Measurements from ENCODE around the gene GLOD4. TPM values are rescaled to one million over a fixed set of nuclear protein-coding genes. Genes with fewer than 3 reads are reported as not detected.
"Not testable (repeated sequence)": the region's sequence is repeated elsewhere in the genome, so short reads cannot be mapped to it uniquely, and the experiment has no call there.

Gene GLOD4
- total and polyA plus RNA-seq, 7 experiments from 2014 or later, result 60.1 to 102 (median 78.9) TPM

DNA sequence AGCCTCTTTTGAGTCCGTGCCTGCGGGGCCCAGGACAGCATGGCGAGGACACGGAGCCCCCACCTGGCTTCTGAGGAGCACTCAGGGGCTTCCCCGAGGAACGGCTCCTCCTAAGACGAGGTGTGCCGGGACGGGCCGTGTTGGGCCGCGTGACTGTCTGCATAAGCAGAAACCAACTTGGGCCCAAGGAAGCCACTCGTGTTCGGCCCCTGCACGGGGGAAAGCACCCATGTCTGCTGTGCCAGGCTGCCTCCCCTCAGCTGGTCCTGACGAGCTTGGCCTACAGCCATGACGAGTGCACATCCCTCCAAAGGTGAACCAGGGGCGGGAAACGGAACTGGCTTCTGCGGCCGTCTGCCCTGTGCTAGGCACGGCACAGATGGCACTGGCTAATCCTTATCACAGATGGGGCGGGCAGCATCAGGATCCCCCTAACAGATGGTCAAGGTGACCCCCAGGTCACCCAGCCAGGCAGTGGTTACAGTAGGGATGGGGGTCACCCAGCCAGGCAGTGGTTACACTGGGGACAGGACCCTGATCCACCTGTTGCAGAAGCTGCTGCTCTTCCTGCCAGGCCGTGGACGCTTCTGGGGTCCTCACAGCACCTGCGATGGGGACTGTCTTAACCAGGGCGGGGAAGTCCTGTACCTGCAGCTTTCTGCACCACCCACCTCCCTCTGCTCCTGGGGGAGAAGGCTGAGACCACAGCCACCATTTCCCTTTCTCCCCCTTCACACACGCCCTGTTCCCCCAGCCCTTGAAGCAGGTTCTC is 25.6 kb upstream of the GLOD4 start:
- H3K36me3 Mint-ChIP-seq, result no peaks in the 10 kb centered on the region
- Histone ChIP-seq H3K4me3 (ENCODE audit: low read length) (no peak overlapping the region), H3K27ac (ENCODE audit: low read depth, low read length) (no peak overlapping the region), H3K36me3 (ENCODE audit: control insufficient read depth in 2 of 3, insufficient read depth in 3 of 3, low read length in 3 of 3) (no peaks in the 10 kb centered on the region), H3K9me3 (ENCODE audit: control insufficient read depth in 2 of 3, low read length in 3 of 3) (no peaks in the 10 kb centered on the region), H3K27me3 (ENCODE audit: control insufficient read depth in 2 of 2, insufficient read depth in 2 of 2, low read length in 2 of 2) (no peaks in the 10 kb centered on the region), H3K4me1 (ENCODE audit: control insufficient read depth in 2 of 2, insufficient read depth in 2 of 2, low read length in 2 of 2) (no peaks in the 10 kb centered on the region)
- ATAC-seq, result no peak
- H3K27me3 Mint-ChIP-seq, result peaks cover 0 to 17% (median 7%) of the 10 kb centered on the region in 5 donors
- intact Hi-C loops (cut with micrococcal nuclease), result no loop called here
- no peaks in the 10 kb centered on the region for H3K4me1 Mint-ChIP-seq
- H3K27ac Mint-ChIP-seq, result no peak overlapping the region
- no peak for DNase-seq
- POLR2A ChIA-PET, result no interaction called here
- peaks cover 0 to 4% (median 0%) of the 10 kb centered on the region in 11 donors for H3K9me3 Mint-ChIP-seq
- CTCF ChIA-PET, result interaction anchor here (0.7 kb wide), 1 partner anchor 571 kb away, joined by 3 read pairs; no protein-coding TSS in a partner anchor
- no peak overlapping the region for H3K4me3 Mint-ChIP-seq

DNA sequence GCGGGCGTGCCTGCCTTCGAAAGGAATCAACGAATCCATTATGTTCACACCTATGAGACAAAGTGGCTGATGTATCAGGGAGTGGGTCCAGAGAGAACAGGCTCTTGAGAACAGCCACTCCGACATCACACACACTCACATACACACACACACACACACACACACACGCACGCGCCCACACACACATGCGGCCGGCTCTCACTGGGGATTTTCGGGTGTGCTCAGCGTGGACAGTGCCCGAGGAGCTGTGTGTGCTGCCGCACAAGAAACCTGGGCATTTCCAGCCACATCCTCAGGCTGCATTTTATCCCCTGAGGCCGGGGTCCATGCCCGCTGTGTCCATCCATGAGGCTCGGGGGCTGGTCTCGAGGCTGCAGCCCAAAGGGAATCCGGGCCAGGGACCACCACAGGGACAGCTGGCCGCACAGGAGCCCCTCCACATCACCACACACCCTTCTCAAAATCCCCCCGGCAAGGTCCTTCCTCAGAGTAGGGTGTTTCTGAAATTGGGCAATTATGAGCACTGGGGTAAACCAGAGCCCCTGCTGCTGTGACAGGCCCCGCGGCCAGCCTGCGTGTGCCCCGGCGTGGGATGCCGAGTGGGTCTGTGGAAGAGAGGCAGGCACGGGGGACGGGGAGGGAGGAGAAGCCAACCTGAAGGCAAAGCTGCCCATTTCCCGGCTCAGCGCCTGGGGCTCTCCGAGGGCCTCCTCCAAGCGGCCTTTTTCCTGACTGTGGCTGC is 24.9 kb upstream of the GLOD4 start:
- H3K9me3 ChIP-seq (ENCODE audit: control insufficient read depth in 2 of 3, low read length in 3 of 3), result no peaks in the 10 kb centered on the region
- ATAC-seq (no peak), DNase-seq (no peak)
- no peaks in the 10 kb centered on the region for H3K4me1 Mint-ChIP-seq
- no peak overlapping the region for H3K4me3 Mint-ChIP-seq
- ChIA-PET CTCF (no interaction called here), POLR2A (no interaction called here)
- intact Hi-C loops (cut with micrococcal nuclease), result no loop called here
- H3K27ac ChIP-seq (ENCODE audit: low read depth, low read length), result no peak overlapping the region
- no peaks in the 10 kb centered on the region for H3K9me3 Mint-ChIP-seq
- peaks cover 0 to 11% (median 0%) of the 10 kb centered on the region in 5 donors for H3K27me3 Mint-ChIP-seq
- no peaks in the 10 kb centered on the region for H3K4me1 ChIP-seq (ENCODE audit: control insufficient read depth in 2 of 2, insufficient read depth in 2 of 2, low read length in 2 of 2)
- no peak overlapping the region for H3K4me3 ChIP-seq (ENCODE audit: low read length)
- no peaks in the 10 kb centered on the region for H3K36me3 Mint-ChIP-seq
- H3K36me3 ChIP-seq (ENCODE audit: control insufficient read depth in 2 of 3, insufficient read depth in 3 of 3, low read length in 3 of 3), result no peaks in the 10 kb centered on the region
- H3K27ac Mint-ChIP-seq, result peak overlapping the region in 1 of 9 donors; percentile 9
- no peaks in the 10 kb centered on the region for H3K27me3 ChIP-seq (ENCODE audit: control insufficient read depth in 2 of 2, insufficient read depth in 2 of 2, low read length in 2 of 2)

GRCh38 chr17:806346-806745 is 24.3 kb upstream of the GLOD4 start:
- intact Hi-C loops (cut with micrococcal nuclease), result no loop called here
- POLR2A ChIA-PET, result no interaction called here
- H3K9me3 ChIP-seq (ENCODE audit: control insufficient read depth in 2 of 3, low read length in 3 of 3), result no peaks in the 10 kb centered on the region
- Mint-ChIP-seq H3K36me3 (no peaks in the 10 kb centered on the region), H3K4me3 (no peak overlapping the region), H3K27me3 (peaks cover 0 to 11% (median 0%) of the 10 kb centered on the region in 5 donors), H3K27ac (no peak overlapping the region), H3K4me1 (no peaks in the 10 kb centered on the region), H3K9me3 (no peaks in the 10 kb centered on the region)
- H3K36me3 ChIP-seq (ENCODE audit: control insufficient read depth in 2 of 3, insufficient read depth in 3 of 3, low read length in 3 of 3), result no peaks in the 10 kb centered on the region
- no peaks in the 10 kb centered on the region for H3K4me1 ChIP-seq (ENCODE audit: control insufficient read depth in 2 of 2, insufficient read depth in 2 of 2, low read length in 2 of 2)
- H3K27me3 ChIP-seq (ENCODE audit: control insufficient read depth in 2 of 2, insufficient read depth in 2 of 2, low read length in 2 of 2), result no peaks in the 10 kb centered on the region
- ATAC-seq (no peak), DNase-seq (no peak)
- no peak overlapping the region for H3K4me3 ChIP-seq (ENCODE audit: low read length)
- CTCF ChIA-PET, result no interaction called here
- no peak overlapping the region for H3K27ac ChIP-seq (ENCODE audit: low read depth, low read length)

- H3K27ac ChIP-seq (ENCODE audit: low read depth, low read length); H3K4me3 Mint-ChIP-seq; CTCF ChIA-PET: not testable (repeated sequence)
Observed at GRCh38 chr17:805886-806285, 23.8 kb upstream of the GLOD4 start.

GRCh38 chr17:804541-805435 is 22.7 kb upstream of the GLOD4 start:
- DNase-seq, result no peak
- H3K27me3 Mint-ChIP-seq, result peaks cover 0 to 7% (median 0%) of the 10 kb centered on the region in 5 donors

More at GRCh38 chr17:805886-806285, 23.8 kb upstream of the GLOD4 start:
- DNase-seq; H3K27me3 ChIP-seq (ENCODE audit: control insufficient read depth in 2 of 2, insufficient read depth in 2 of 2, low read length in 2 of 2); H3K9me3 Mint-ChIP-seq; H3K4me3 ChIP-seq (ENCODE audit: low read length); H3K4me1 Mint-ChIP-seq; intact Hi-C loops (cut with micrococcal nuclease); POLR2A ChIA-PET; H3K36me3 Mint-ChIP-seq; H3K4me1 ChIP-seq (ENCODE audit: control insufficient read depth in 2 of 2, insufficient read depth in 2 of 2, low read length in 2 of 2); H3K36me3 ChIP-seq (ENCODE audit: control insufficient read depth in 2 of 3, insufficient read depth in 3 of 3, low read length in 3 of 3); ATAC-seq; H3K9me3 ChIP-seq (ENCODE audit: control insufficient read depth in 2 of 3, low read length in 3 of 3); H3K27ac Mint-ChIP-seq; H3K27me3 Mint-ChIP-seq: not testable (repeated sequence)

DNA sequence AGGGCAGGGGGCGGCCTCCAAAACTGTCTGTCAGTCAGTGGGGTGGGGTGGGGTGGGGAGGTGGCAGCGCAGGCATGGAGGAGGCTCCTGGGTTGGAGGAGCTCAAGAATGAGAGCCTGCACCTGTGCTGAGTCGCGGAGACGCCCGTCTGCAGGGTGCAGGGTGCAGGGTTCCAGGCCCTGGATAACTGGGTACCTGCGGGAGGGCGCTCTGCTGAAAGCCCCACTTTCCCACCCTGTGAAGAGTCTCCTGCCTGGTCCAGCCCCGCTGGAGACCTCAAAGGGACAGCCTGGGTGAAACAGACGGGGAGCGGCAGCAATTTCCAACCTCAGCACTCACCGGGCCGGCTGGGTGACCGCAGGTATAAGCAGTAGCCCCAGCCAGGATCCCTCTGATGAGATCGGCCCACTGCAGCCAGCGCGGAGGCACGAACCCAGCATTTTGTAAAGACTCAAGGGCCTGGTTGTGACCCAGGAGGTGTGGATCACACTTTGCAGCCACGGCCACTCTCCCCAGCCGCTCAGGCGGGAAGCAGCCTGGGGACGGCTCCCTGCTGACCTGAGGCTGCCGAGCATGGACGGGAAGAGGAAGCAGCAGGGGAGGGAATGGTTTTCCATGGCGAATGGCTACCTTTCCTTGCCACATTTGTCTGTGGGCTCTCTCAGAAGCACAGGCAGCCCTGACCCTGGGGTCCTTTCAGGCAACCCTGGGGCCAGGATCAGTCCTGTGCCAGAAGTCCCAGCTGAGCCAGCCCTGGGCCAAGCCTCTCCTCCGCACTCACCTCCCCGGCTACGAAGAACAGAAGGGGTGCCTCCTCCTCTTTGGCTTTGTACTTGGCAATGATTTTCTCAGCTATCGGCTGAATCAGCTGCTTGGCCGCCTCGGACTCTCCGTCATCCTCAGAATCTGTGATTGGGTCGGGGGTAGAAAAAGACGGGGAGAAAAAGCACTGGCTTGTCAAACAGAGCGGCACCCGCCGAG is 21.1 kb upstream of the GLOD4 start:
- no peak for DNase-seq
- Mint-ChIP-seq H3K4me1 (no peaks in the 10 kb centered on the region), H3K36me3 (no peaks in the 10 kb centered on the region), H3K9me3 (no peaks in the 10 kb centered on the region), H3K4me3 (no peak overlapping the region), H3K27me3 (peaks cover 0 to 3% (median 0%) of the 10 kb centered on the region in 5 donors), H3K27ac (no peak overlapping the region)
- H3K27ac ChIP-seq (ENCODE audit: low read depth, low read length), result no peak overlapping the region
- no peaks in the 10 kb centered on the region for H3K36me3 ChIP-seq (ENCODE audit: control insufficient read depth in 2 of 3, insufficient read depth in 3 of 3, low read length in 3 of 3)
- H3K27me3 ChIP-seq (ENCODE audit: control insufficient read depth in 2 of 2, insufficient read depth in 2 of 2, low read length in 2 of 2), result no peaks in the 10 kb centered on the region
- no peaks in the 10 kb centered on the region for H3K9me3 ChIP-seq (ENCODE audit: control insufficient read depth in 2 of 3, low read length in 3 of 3)
- no peak for ATAC-seq
- no peak overlapping the region for H3K4me3 ChIP-seq (ENCODE audit: low read length)
- ChIA-PET POLR2A (no interaction called here), CTCF (no interaction called here)
- no peaks in the 10 kb centered on the region for H3K4me1 ChIP-seq (ENCODE audit: control insufficient read depth in 2 of 2, insufficient read depth in 2 of 2, low read length in 2 of 2)
- intact Hi-C loops (cut with micrococcal nuclease), result no loop called here

More at GRCh38 chr17:804541-805435, 22.7 kb upstream of the GLOD4 start:
- no peak overlapping the region for H3K4me3 ChIP-seq (ENCODE audit: low read length)
- H3K27ac ChIP-seq (ENCODE audit: low read depth, low read length), result no peak overlapping the region
- H3K4me1 Mint-ChIP-seq, result no peaks in the 10 kb centered on the region
- no peak overlapping the region for H3K4me3 Mint-ChIP-seq
- no peaks in the 10 kb centered on the region for H3K9me3 ChIP-seq (ENCODE audit: control insufficient read depth in 2 of 3, low read length in 3 of 3)
- intact Hi-C loops (cut with micrococcal nuclease), result no loop called here
- ChIA-PET CTCF (interaction anchor here (0.6 kb wide), 1 partner anchor 178 kb away, joined by 4 read pairs; no protein-coding TSS in a partner anchor), POLR2A (interaction anchor here (0.8 kb wide), 1 partner anchor 43 kb away, joined by 3 read pairs; no protein-coding TSS in a partner anchor)
- ATAC-seq, result no peak
- H3K27ac Mint-ChIP-seq, result no peak overlapping the region
- no peaks in the 10 kb centered on the region for H3K36me3 Mint-ChIP-seq
- H3K36me3 ChIP-seq (ENCODE audit: control insufficient read depth in 2 of 3, insufficient read depth in 3 of 3, low read length in 3 of 3), result no peaks in the 10 kb centered on the region
- H3K9me3 Mint-ChIP-seq, result no peaks in the 10 kb centered on the region
- H3K4me1 ChIP-seq (ENCODE audit: control insufficient read depth in 2 of 2, insufficient read depth in 2 of 2, low read length in 2 of 2), result no peaks in the 10 kb centered on the region
- no peaks in the 10 kb centered on the region for H3K27me3 ChIP-seq (ENCODE audit: control insufficient read depth in 2 of 2, insufficient read depth in 2 of 2, low read length in 2 of 2)
